ENCODE results near the gene C7orf33.

C7orf33 gene

DNA sequence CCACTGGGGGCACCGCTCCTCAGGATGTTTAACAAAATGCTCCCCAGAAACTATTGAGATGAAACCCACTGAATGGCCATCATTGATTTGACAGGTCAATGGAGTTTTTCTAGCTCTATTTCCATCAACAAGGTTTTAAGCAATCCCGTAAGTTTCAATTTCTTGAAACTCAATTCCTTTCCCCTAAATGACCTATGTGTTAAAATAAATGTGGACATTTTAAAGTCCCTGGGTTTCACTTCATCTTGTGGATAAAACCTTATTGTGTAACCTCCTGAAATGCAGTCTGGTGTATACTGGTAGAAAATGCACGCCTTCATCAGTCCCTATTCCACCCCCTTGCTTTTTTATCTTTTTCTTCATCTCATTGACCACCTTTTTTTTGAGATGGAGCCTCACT is 8.9 kb upstream of the C7orf33 start:
- Histone ChIP-seq H3K27me3 (ENCODE audit: insufficient read depth, low read depth) (no peaks in the 10 kb centered on the region), H3K4me1 (ENCODE audit: low read depth, poor library complexity, severe bottlenecking) (peaks cover 32% of the 10 kb centered on the region), H4K20me1 (ENCODE audit: insufficient read depth) (no peaks in the 10 kb centered on the region), H3K4me3 (IDR thresholded peaks at IDR 0.05; ENCODE audit: insufficient read depth, low read depth, low read length) (no peak overlapping the region), H3K9ac (no peak overlapping the region), H2AFZ (ENCODE audit: low read depth) (no peak overlapping the region), H3K36me3 (ENCODE audit: insufficient read depth) (no peaks in the 10 kb centered on the region), H3K27ac (no peak overlapping the region), H3K4me2 (no peak overlapping the region), H3K79me2 (ENCODE audit: insufficient read depth, low read depth) (no peaks in the 10 kb centered on the region)
- TF ChIP-seq, protein P1, sequence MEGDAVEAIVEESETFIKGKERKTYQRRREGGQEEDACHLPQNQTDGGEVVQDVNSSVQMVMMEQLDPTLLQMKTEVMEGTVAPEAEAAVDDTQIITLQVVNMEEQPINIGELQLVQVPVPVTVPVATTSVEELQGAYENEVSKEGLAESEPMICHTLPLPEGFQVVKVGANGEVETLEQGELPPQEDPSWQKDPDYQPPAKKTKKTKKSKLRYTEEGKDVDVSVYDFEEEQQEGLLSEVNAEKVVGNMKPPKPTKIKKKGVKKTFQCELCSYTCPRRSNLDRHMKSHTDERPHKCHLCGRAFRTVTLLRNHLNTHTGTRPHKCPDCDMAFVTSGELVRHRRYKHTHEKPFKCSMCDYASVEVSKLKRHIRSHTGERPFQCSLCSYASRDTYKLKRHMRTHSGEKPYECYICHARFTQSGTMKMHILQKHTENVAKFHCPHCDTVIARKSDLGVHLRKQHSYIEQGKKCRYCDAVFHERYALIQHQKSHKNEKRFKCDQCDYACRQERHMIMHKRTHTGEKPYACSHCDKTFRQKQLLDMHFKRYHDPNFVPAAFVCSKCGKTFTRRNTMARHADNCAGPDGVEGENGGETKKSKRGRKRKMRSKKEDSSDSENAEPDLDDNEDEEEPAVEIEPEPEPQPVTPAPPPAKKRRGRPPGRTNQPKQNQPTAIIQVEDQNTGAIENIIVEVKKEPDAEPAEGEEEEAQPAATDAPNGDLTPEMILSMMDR (conservative IDR thresholded peaks at IDR 0.05; ENCODE audit: low read depth, low read length) = no peak

DNA sequence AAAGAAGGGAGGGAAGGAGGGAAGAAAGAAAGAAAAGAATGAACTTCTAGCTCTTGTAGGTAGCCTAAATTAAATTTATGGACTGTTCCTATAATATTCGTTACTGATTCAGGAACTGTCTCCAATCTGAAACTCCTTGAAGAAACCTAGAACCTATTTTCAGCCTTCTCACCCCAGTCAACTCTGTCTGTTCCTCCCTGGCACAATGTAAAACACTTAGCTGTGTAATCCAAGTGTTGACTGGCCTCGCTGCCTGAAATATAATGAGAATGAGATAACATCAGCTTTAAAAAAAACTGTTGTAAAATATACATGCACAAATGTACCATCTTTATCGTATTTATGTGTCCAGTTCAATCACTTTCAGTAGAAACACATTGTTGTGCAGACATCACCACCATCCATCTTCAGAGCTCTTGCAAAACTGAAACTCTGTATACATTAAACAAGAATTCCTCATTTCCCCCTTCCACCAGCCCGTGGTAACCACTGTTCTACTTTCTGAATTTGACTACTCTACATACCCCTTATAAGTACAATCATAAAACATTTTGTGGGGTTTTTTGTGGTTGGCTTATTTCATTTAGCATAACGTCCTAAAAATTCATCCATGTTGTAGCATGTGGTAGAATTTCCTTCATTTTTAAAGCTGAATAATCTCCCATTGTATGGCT is 6.3 kb upstream of the C7orf33 start:
- Histone ChIP-seq H3K36me3 (ENCODE audit: insufficient read depth) (no peaks in the 10 kb centered on the region), H3K27ac (peak overlapping the region; percentile 56), H3K4me3 (IDR thresholded peaks at IDR 0.05; ENCODE audit: insufficient read depth, low read depth, low read length) (no peak overlapping the region), H3K79me2 (ENCODE audit: insufficient read depth, low read depth) (no peaks in the 10 kb centered on the region), H4K20me1 (ENCODE audit: insufficient read depth) (no peaks in the 10 kb centered on the region), H3K4me2 (peak overlapping the region; percentile 77), H2AFZ (ENCODE audit: low read depth) (peak overlapping the region; percentile 53), H3K9ac (peak overlapping the region; percentile 10; the same call in 1 of the 2 replicates), H3K4me1 (ENCODE audit: low read depth, poor library complexity, severe bottlenecking) (peaks cover 28% of the 10 kb centered on the region), H3K27me3 (ENCODE audit: insufficient read depth, low read depth) (no peaks in the 10 kb centered on the region)
- TF ChIP-seq, protein P1 (conservative IDR thresholded peaks at IDR 0.05; ENCODE audit: low read depth, low read length) = no peak

DNA sequence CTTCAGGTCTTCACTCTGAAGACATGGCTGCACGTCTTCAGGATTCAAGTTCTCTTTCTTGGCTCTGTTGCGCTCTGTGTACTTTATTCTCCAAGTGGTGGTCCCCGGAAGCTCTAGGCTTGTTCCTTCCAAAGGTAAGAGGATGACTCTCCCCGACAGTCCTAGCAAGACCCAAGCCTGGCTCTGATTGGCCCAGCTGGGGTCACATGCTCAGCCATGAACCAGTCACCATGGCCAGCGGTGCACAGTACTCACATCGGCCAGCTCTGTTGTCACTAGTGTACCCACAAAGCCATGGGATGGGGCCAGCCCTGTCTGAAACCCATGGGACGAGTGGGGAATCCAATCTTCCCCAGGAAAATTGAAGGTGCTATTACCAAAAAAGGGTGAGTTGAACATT is 5.2 kb upstream of the C7orf33 start:
- Histone ChIP-seq H3K27me3 (ENCODE audit: insufficient read depth, low read depth) (no peaks in the 10 kb centered on the region), H3K4me1 (ENCODE audit: low read depth, poor library complexity, severe bottlenecking) (peaks cover 28% of the 10 kb centered on the region), H3K4me3 (IDR thresholded peaks at IDR 0.05; ENCODE audit: insufficient read depth, low read depth, low read length) (no peak overlapping the region), H3K4me2 (peak overlapping the region; percentile 77; the same call in 1 of the 2 replicates), H3K36me3 (ENCODE audit: insufficient read depth) (no peaks in the 10 kb centered on the region), H2AFZ (ENCODE audit: low read depth) (no peak overlapping the region), H4K20me1 (ENCODE audit: insufficient read depth) (no peaks in the 10 kb centered on the region), H3K79me2 (ENCODE audit: insufficient read depth, low read depth) (no peaks in the 10 kb centered on the region), H3K27ac (no peak overlapping the region), H3K9ac (no peak overlapping the region)
- TF ChIP-seq, protein P1 (conservative IDR thresholded peaks at IDR 0.05; ENCODE audit: low read depth, low read length) = no peak

DNA sequence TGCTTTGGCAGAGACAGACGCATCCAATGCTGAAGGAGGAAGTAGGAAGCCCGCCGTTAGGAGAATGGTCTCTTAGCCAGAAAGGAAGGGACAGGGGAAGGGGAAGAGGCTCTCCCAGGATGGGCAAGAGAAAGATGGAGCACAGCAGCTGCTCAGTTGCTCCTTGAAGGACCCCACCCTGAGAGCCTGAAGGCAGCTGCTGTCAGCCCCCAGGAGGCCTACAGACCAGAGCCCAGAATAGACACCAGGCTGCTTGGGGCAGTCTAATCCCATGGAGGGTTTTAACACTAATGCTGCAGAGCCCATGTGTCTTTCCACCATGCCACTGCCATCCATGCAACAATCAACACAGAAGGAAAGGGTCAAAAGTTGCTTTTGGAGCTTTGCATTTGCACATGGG is 3.5 kb upstream of the C7orf33 start:
- Histone ChIP-seq H4K20me1 (ENCODE audit: insufficient read depth) (no peaks in the 10 kb centered on the region), H3K79me2 (ENCODE audit: insufficient read depth, low read depth) (no peaks in the 10 kb centered on the region), H2AFZ (ENCODE audit: low read depth) (no peak overlapping the region), H3K27me3 (ENCODE audit: insufficient read depth, low read depth) (no peaks in the 10 kb centered on the region), H3K4me2 (no peak overlapping the region), H3K36me3 (ENCODE audit: insufficient read depth) (no peaks in the 10 kb centered on the region), H3K4me3 (IDR thresholded peaks at IDR 0.05; ENCODE audit: insufficient read depth, low read depth, low read length) (no peak overlapping the region), H3K27ac (no peak overlapping the region), H3K9ac (no peak overlapping the region), H3K4me1 (ENCODE audit: low read depth, poor library complexity, severe bottlenecking) (peaks cover 28% of the 10 kb centered on the region)
- TF ChIP-seq, protein P1 (conservative IDR thresholded peaks at IDR 0.05; ENCODE audit: low read depth, low read length) = no peak

Measured in KMS-11 (cell line).